Activated naive CD4-positive, alpha-beta T cell treated with anti-CD3 and anti-CD28 coated beads for 36 hours (primary cell): ENCODE measurements around the gene CACYBP. TPM values are rescaled to one million over a fixed set of nuclear protein-coding genes. Genes with fewer than 3 reads are reported as not detected.
A peak's percentile ranks its signal among the peaks of the same experiment; 100 is the strongest.
"Not testable (repeated sequence)": the region's sequence is repeated elsewhere in the genome, so short reads cannot be mapped to it uniquely, and the experiment has no call there.

Experiments
- CTCF ChIA-PET: fragments of 350-600 bp; sonication (Branson Sonifier 250); formaldehyde crosslinking; loops from one replicate; lab custom pipeline; 2021; ENCODE audit warnings: antibody characterized with exemption; lab: Charles Lee
- DNase-seq: peaks from one replicate; pipeline ENCODE4 v3.0.0-alpha.2; 2020
- H3K27ac Mint-ChIP-seq: one replicate; pipeline ENCODE4 v1.8.0; 2021; ENCODE audit warnings: mild to moderate bottlenecking, mixed read lengths
- H3K27me3 Mint-ChIP-seq: one replicate; pipeline ENCODE4 v1.8.0; 2021; ENCODE audit warnings: low read depth, mixed read lengths
- H3K36me3 Mint-ChIP-seq: one replicate; pipeline ENCODE4 v1.8.0; 2021; ENCODE audit warnings: low read depth, mixed read lengths
- H3K4me1 Mint-ChIP-seq: one replicate; pipeline ENCODE4 v1.8.0; 2021; ENCODE audit warnings: low read depth, mixed read lengths
- H3K4me3 Mint-ChIP-seq: one replicate; pipeline ENCODE4 v1.8.0; 2021; ENCODE audit warnings: mild to moderate bottlenecking, moderate library complexity, mixed read lengths
- H3K9me3 Mint-ChIP-seq: one replicate; pipeline ENCODE4 v1.8.0; 2021; ENCODE audit warnings: mixed read lengths
- intact Hi-C: fragments of 100-400 bp; cut with micrococcal nuclease; formaldehyde crosslinking; loops from one replicate; pipeline ENCODE4 v1.15.1; 2023
- total RNA-seq, 2 experiments: library from RNA; stranded (reverse); gene quantifications; one replicate each; pipeline ENCODE4 v1.2.3, GENCODE V29; 2021

Gene CACYBP
- total RNA-seq, 2 experiments from 2014 or later, result 322 to 354 TPM

DNA sequence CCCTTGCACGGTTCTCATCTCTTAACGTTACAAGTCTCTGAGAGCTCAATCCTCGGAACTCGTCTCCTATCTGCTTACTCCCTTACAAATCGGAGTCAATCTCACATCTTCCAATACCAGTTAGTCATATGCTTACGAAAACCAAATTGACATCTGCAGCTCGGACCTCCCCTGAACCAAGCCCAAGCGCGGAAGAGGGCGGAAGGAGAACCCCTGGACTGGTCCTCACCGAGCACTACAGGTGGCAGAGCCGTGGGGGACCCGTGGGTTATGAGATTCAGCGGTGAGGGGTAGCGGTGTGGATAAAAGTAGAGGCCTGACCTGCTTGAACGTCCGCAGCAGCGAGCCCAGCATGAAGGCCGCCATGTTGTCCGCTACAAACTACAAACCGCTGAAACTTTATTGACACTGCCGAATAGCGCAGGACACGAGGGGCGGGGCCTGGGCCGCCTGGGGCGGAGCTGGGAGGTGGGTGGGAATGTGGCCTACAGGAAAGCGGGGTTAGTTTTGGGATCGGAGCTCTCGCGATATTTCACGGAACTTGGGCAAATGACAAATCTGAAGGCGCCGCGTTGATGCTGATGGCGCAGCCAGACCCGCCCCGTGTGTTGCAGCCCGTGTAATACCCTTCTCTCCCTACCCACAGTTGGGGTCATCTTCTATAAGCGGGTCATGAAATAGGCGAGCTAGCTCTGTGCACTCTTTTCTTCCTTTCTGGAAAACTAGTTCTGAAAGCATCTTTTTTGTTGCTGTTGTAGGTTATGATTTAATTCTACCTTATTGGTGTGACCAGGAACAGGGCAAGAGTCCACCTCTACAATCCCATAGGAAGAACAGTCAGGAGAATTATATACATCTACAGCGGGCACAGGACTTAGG lies 23.5 kb downstream of the CACYBP start, which contains the start of gene MRPS14:
Gene MRPS14 (minus strand): TSS at position 383 of the 879 bp plus-strand sequence. CDS start 17 bp downstream, at position 366.
- Mint-ChIP-seq H3K36me3 (peaks cover 14% of the 10 kb centered on the region), H3K9me3 (peaks cover 5% of the 10 kb centered on the region), H3K27me3 (no peaks in the 10 kb centered on the region), H3K27ac (peak within 1 kb of the TSS; percentile 86), H3K4me3 (peak within 1 kb of the TSS; percentile 87), H3K4me1 (peaks cover 31% of the 10 kb centered on the region)
- intact Hi-C loops, result loop anchor here (1.0 to 10.0 kb wide), 8 partner anchors 24 to 1548 kb away; partner anchors contain the start of genes CACYBP, COP1, PRDX6 and RC3H1
- DNase-seq, result peak; percentile 100
- CTCF ChIA-PET, result interaction anchor here (0.7 to 3.8 kb wide), 10 partner anchors 10 to 739 kb away, joined by 3 to 19 read pairs (median 4); no protein-coding TSS in a partner anchor

DNA sequence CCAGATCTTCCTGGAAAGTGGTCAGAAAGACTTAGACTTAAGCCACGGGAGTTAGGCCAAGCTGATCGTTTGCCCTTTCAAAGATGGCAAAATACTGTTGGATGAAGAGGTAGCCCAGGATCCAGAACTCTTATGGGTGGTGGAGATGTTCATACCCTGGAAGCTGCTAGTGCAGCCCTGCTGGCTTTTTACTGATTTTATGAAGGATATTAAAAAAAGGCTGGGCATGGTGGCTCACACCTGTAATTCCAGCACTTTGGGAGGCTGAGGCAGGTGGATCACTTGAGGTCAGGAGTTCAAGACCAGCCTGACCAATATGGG lies 24.1 kb downstream of the CACYBP start:
- CTCF ChIA-PET, result interaction anchor here (1.2 to 3.8 kb wide), 5 partner anchors 23 to 276 kb away, joined by 4 to 19 read pairs (median 7); no protein-coding TSS in a partner anchor
- intact Hi-C loops, result loop anchor here (1.0 to 10.0 kb wide), 8 partner anchors 25 to 1549 kb away; partner anchors contain the start of genes CACYBP, COP1, PRDX6 and RC3H1
- not testable (repeated sequence) for H3K27me3 Mint-ChIP-seq, H3K9me3 Mint-ChIP-seq, DNase-seq
- H3K27ac Mint-ChIP-seq, result peak overlapping the region; percentile 86
- peak overlapping the region; percentile 87 for H3K4me3 Mint-ChIP-seq
- peaks cover 30% of the 10 kb centered on the region for H3K4me1 Mint-ChIP-seq
- peaks cover 13% of the 10 kb centered on the region for H3K36me3 Mint-ChIP-seq

DNA sequence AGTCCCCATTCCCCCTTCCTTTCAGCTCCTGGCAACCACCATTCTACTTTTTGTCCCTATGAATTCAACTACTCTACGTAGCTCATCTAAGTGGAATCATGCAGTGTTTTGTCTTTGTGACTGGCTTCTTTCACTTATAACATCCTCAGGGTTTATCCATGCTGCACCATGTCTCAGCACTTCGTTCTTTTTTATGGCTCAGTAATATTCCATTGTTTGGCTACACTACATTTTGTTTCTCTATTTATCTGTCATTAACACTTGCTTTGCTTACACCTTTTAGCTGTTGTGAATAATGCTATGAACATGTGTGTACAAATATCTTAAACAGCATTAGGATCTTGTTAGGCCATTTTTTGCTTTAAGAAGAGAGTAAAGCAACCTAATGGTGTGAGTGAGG lies 25.0 kb downstream of the CACYBP start:
- Mint-ChIP-seq H3K4me3 (peak overlapping the region; percentile 44), H3K27me3 (no peaks in the 10 kb centered on the region), H3K9me3 (peaks cover 5% of the 10 kb centered on the region), H3K4me1 (peaks cover 36% of the 10 kb centered on the region), H3K27ac (peak overlapping the region; percentile 57), H3K36me3 (peaks cover 13% of the 10 kb centered on the region)
- CTCF ChIA-PET, result interaction anchor here (0.5 to 3.8 kb wide), 5 partner anchors 63 to 127 kb away, joined by 3 to 19 read pairs (median 4); no protein-coding TSS in a partner anchor
- DNase-seq, result no peak
- intact Hi-C loops, result loop anchor here (5.0 to 10.0 kb wide), 3 partner anchors 1002 to 1550 kb away; partner anchors contain the start of genes COP1, PRDX6 and RC3H1

DNA sequence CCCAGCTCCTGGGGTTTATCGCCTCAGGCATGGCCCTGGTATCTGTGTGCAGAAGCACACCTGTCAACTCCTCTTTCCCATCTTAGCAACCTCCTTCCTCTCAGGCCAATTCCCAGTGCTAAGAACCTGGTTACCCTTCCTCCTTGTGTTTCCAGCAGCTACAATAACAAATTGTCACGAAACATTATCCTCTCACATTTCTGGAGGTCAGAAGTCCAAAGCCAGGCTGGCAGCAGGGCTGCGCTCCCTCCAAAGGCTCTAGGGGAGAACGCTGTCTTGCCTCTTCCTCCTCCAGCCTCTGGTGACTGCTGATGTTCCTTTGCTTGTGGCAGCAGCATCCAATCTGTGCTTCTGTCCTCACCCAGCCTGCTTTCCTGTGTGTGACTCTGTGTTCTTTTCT lies 34.2 kb downstream of the CACYBP start:
- Mint-ChIP-seq H3K36me3 (no peaks in the 10 kb centered on the region), H3K4me1 (peaks cover 7% of the 10 kb centered on the region), H3K9me3 (no peaks in the 10 kb centered on the region), H3K27ac (no peak overlapping the region), H3K27me3 (no peaks in the 10 kb centered on the region), H3K4me3 (no peak overlapping the region)
- DNase-seq, result no peak
- CTCF ChIA-PET, result interaction anchor here (3.9 kb wide), 1 partner anchor 90 kb away, joined by 35 read pairs; no protein-coding TSS in a partner anchor
- intact Hi-C loops, result no loop called here

DNA sequence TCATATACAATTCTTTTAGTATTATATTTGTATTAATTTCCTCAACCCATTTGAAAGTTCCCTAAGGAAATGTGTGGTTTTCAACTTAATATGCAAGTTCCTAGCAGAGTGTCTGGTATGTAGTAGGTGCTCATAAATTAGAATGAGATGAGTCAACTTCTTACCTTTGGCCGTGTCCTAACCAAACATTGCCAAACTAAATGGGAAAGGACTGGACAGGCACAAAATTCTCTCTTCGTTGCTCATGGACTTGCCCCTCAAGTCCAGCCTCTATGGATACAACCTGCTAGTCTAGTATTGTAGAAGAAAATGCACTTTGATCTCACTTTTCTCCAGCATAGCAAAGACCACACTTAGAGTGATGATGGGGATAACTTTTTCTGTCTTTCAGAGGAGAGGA lies 35.0 kb downstream of the CACYBP start:
- CTCF ChIA-PET, result no interaction called here
- DNase-seq, result no peak
- Mint-ChIP-seq H3K27me3 (no peaks in the 10 kb centered on the region), H3K4me3 (no peak overlapping the region), H3K27ac (no peak overlapping the region), H3K36me3 (no peaks in the 10 kb centered on the region), H3K9me3 (no peaks in the 10 kb centered on the region), H3K4me1 (no peaks in the 10 kb centered on the region)
- intact Hi-C loops, result no loop called here

DNA sequence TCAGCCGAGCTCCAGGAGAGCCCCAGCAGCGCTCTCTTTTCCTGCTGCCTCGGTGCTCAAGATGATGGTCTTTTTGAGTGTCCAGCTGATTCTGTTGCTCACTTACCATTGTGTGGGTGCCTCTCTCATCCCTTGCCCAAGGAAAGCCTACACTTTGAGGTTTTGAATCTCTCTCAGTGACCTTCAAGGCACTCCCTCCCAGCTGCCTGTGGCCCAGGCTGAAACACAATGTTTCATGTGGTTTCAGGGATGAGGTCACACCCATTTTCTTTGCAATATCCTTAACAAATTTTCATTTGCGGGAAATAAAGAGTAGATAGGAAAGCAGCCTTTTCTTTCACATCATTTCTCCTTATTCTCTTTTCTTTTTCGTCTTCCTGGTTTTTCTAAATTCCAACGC lies 36.1 kb downstream of the CACYBP start:
- no peaks in the 10 kb centered on the region for H3K27me3 Mint-ChIP-seq
- no peak overlapping the region for H3K4me3 Mint-ChIP-seq
- CTCF ChIA-PET, result interaction anchor here (0.6 to 0.7 kb wide), 2 partner anchors 119 to 921 kb away, joined by 3 read pairs; no protein-coding TSS in a partner anchor
- intact Hi-C loops, result no loop called here
- no peaks in the 10 kb centered on the region for H3K4me1 Mint-ChIP-seq
- no peak overlapping the region for H3K27ac Mint-ChIP-seq
- no peaks in the 10 kb centered on the region for H3K9me3 Mint-ChIP-seq
- DNase-seq, result no peak
- H3K36me3 Mint-ChIP-seq, result no peaks in the 10 kb centered on the region

DNA sequence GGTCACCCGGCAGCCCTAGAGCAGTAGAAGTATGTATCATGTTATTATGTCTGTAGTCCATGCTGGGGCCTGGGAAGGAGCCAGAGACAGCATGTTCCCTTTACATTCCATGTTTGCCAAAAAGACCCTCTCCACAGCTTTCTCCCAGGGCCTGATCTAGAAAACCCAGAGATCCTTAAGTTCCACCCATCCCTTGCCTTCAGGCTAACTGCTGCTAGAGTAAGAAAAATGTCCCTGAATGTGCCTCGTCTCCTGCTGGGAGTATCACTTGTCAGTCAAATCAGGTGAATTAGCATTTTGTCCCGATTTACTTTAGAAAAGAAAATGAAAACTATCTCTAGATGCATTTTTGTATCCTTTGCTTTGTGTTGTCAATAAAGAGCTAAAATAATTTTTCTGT lies 36.7 kb downstream of the CACYBP start:
- no peak overlapping the region for H3K4me3 Mint-ChIP-seq
- no peaks in the 10 kb centered on the region for H3K9me3 Mint-ChIP-seq
- CTCF ChIA-PET, result interaction anchor here (1.7 kb wide), 1 partner anchor 89 kb away, joined by 5 read pairs; no protein-coding TSS in a partner anchor
- intact Hi-C loops, result no loop called here
- H3K4me1 Mint-ChIP-seq, result no peaks in the 10 kb centered on the region
- no peak for DNase-seq
- H3K27me3 Mint-ChIP-seq, result no peaks in the 10 kb centered on the region
- no peak overlapping the region for H3K27ac Mint-ChIP-seq
- no peaks in the 10 kb centered on the region for H3K36me3 Mint-ChIP-seq

DNA sequence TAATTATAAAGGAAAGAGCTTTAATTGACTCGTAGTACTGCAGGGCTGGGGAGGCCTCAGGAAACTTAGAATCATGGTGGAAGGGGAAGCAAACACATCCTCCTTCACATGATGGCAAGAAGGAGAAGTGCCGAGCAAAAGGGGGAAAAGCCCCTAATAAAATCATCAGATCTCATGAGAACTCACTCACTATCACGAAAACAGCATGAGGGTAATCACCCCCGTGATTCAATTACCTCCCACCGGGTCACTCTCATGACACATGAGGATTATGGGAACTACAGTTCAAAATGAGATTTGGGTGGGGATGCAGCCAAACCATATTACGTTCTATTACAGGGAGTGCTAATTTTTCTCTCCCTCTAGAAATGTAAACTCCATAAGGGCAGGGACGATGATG lies 37.7 kb downstream of the CACYBP start:
- no peak for DNase-seq
- no peak overlapping the region for H3K27ac Mint-ChIP-seq
- intact Hi-C loops, result no loop called here
- H3K4me1 Mint-ChIP-seq, result no peaks in the 10 kb centered on the region
- no peaks in the 10 kb centered on the region for H3K9me3 Mint-ChIP-seq
- no peaks in the 10 kb centered on the region for H3K27me3 Mint-ChIP-seq
- H3K36me3 Mint-ChIP-seq, result no peaks in the 10 kb centered on the region
- CTCF ChIA-PET, result interaction anchor here (1.1 to 1.7 kb wide), 2 partner anchors 88 to 109 kb away, joined by 3 to 5 read pairs; no protein-coding TSS in a partner anchor
- no peak overlapping the region for H3K4me3 Mint-ChIP-seq

DNA sequence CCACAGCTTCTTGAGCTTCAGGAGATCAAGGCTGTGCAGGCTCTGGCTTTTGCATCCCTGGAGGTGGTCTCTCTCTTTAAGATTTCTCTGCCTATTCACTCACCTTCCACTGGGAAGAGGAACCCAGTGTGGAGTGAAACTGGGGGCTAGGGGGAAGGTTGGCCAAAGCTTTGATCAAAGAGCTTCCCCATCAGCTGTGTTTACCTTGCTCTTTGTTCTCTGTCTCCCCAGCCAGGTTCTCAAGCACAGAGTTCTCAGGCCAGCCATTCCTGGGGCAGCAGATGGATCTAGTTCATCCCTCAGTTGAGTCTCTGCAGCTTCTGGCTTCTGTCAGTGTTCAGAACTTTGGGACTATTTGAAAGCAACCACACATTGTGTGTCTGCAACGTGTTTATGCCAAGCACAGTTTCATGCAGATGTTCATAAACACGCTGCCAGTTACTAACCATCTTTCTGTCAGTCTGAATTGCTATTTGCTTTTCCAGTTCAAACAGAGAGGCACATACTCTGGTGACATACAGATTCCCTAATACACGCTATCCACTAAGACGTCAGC lies 40.7 kb downstream of the CACYBP start:
- Mint-ChIP-seq H3K9me3 (no peaks in the 10 kb centered on the region), H3K27me3 (peaks cover 7% of the 10 kb centered on the region), H3K36me3 (no peaks in the 10 kb centered on the region), H3K4me1 (no peaks in the 10 kb centered on the region), H3K27ac (no peak overlapping the region), H3K4me3 (no peak overlapping the region)
- intact Hi-C loops, result no loop called here
- no peak for DNase-seq
- CTCF ChIA-PET, result interaction anchor here (0.5 to 3.7 kb wide), 3 partner anchors 11 to 85 kb away, joined by 3 to 9 read pairs (median 4); no protein-coding TSS in a partner anchor

DNA sequence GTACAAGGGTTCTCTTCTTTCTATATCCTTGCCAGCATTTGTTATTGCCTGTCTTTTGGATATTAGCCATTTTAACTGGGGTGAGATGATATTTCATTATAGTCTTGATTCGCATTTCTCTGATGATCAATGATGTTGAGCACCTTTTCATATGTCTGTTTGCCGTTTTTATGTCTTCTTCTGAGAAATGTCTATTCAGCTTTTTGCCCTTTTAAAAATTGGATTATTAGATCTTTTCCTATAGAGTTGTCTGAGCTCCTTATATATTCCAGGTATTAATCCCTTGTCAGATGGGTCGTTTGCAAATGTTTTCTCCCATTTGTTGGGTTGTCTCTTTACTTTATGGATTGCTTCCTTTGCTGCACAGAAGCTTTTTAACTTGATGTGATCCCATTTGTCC lies 42.9 kb downstream of the CACYBP start:
- Mint-ChIP-seq H3K9me3 (no peaks in the 10 kb centered on the region), H3K27ac (no peak overlapping the region), H3K4me3 (no peak overlapping the region), H3K36me3 (no peaks in the 10 kb centered on the region), H3K4me1 (no peaks in the 10 kb centered on the region), H3K27me3 (peaks cover 10% of the 10 kb centered on the region)
- CTCF ChIA-PET, result interaction anchor here (0.5 kb wide), 1 partner anchor 852 kb away, joined by 3 read pairs; no protein-coding TSS in a partner anchor
- intact Hi-C loops, result no loop called here
- DNase-seq, result no peak

DNA sequence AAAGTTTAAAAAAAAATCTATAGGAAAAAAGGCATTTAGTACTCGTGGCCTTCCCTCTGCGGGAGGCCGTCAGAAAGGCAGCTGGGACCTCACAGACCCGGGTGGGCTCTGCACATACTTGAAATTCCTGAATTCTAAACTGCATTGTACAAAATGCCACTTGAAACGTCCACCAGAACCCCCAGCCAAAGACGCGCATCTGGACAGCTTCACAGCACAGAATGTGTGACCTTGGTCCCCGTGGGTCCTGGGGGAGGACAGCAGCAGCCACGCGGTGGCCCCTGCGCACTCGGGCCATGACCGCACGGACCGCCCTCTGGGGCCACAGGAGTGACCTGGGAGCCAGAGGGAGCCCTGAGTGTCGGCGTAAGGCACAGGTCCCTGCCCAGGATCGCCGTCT lies 44.1 kb downstream of the CACYBP start:
- Mint-ChIP-seq H3K9me3 (no peaks in the 10 kb centered on the region), H3K4me3 (no peak overlapping the region), H3K27ac (no peak overlapping the region), H3K4me1 (no peaks in the 10 kb centered on the region), H3K36me3 (no peaks in the 10 kb centered on the region), H3K27me3 (peaks cover 15% of the 10 kb centered on the region)
- CTCF ChIA-PET, result interaction anchor here (1.3 kb wide), 1 partner anchor 81 kb away, joined by 6 read pairs; no protein-coding TSS in a partner anchor
- intact Hi-C loops, result no loop called here
- DNase-seq, result no peak

DNA sequence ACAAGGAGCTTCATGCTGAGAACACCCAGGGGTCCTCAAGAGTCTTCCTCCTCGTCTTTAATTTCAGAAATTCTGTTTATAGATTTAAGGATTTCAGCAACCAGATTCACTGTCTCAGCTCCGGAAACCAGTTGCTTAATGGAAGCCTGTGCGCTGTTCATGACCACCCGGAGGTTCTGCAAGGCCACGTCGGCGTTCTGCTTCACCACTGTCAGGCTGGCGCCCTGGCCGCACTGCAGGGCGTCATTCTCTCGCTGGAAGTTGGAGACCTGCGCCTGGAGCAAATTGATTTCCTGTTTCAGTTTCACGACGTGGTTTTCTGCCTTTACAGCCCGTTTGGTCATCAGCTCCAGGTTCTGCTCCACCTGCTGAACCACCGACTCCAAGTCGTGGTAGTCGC lies 44.8 kb downstream of the CACYBP start:
- peaks cover 21% of the 10 kb centered on the region for H3K27me3 Mint-ChIP-seq
- H3K4me1 Mint-ChIP-seq, H3K9me3 Mint-ChIP-seq, H3K27ac Mint-ChIP-seq, H3K4me3 Mint-ChIP-seq, intact Hi-C loops, DNase-seq, H3K36me3 Mint-ChIP-seq: not testable (repeated sequence)
- CTCF ChIA-PET, result interaction anchor here (1.3 kb wide), 1 partner anchor 80 kb away, joined by 6 read pairs; no protein-coding TSS in a partner anchor
